H9 (cell line): ENCODE measurements around the gene ALDH2. TPM values are rescaled to one million over a fixed set of nuclear protein-coding genes. Genes with fewer than 3 reads are reported as not detected.

Experiments
- DNase-seq: peaks from one replicate; pipeline ENCODE4 v3.0.0-alpha.2; 2017
- H2AFZ ChIP-seq: one replicate; pipeline ENCODE4 v1.6.1; 2013; ENCODE audit warnings: mild to moderate bottlenecking, low read length, control low read depth, moderate library complexity
- H2AK5ac ChIP-seq: 2 replicates; pipeline ENCODE4 v1.6.1; 2013; ENCODE audit warnings: low read length, control low read depth, mixed read lengths; ENCODE audit not compliant: insufficient read length
- H2BK120ac ChIP-seq: one replicate; pipeline ENCODE4 v1.6.1; 2013; ENCODE audit warnings: low read depth, mild to moderate bottlenecking, low read length, control low read depth, inconsistent platforms; ENCODE audit not compliant: poor library complexity, severe bottlenecking
- H2BK12ac ChIP-seq: 2 replicates; pipeline ENCODE4 v1.6.1; 2013; ENCODE audit warnings: low read length, control low read depth, mixed read lengths, low read depth; ENCODE audit not compliant: insufficient read length
- H2BK15ac ChIP-seq: 2 replicates; pipeline ENCODE4 v1.6.1; 2013; ENCODE audit warnings: low read depth, low read length, control low read depth
- H2BK20ac ChIP-seq: one replicate; pipeline ENCODE4 v1.6.1; 2013; ENCODE audit warnings: low read depth, mild to moderate bottlenecking, low read length, control low read depth, inconsistent platforms; ENCODE audit not compliant: poor library complexity, severe bottlenecking
- H2BK5ac ChIP-seq: 2 replicates; pipeline ENCODE4 v1.6.1; 2013; ENCODE audit warnings: low read length, control low read depth, mixed read lengths; ENCODE audit not compliant: insufficient read length
- H3K14ac ChIP-seq: 2 replicates; pipeline ENCODE4 v1.6.1; 2013; ENCODE audit warnings: low read length, control low read depth; ENCODE audit not compliant: insufficient read depth
- H3K18ac ChIP-seq: 2 replicates; pipeline ENCODE4 v1.6.1; 2013; ENCODE audit warnings: low read depth, mild to moderate bottlenecking, mixed read lengths, low read length, control low read depth; ENCODE audit not compliant: insufficient read length
- H3K23ac ChIP-seq: 2 replicates; pipeline ENCODE4 v1.6.1; 2013; ENCODE audit warnings: low read length, control low read depth, mixed read lengths, low read depth; ENCODE audit not compliant: insufficient read length
- H3K23me2 ChIP-seq: 2 replicates; pipeline ENCODE4 v1.6.1; 2013; ENCODE audit warnings: low read depth, mild to moderate bottlenecking, mixed read lengths, low read length, control low read depth; ENCODE audit not compliant: insufficient read length, poor library complexity, severe bottlenecking
- H3K27ac ChIP-seq: 2 replicates; pipeline ENCODE4 v1.5.1; 2013; ENCODE audit warnings: low read length, control low read depth, mixed read lengths, low read depth; ENCODE audit not compliant: insufficient read length
- H3K27me3 ChIP-seq: 2 replicates; pipeline ENCODE4 v1.6.1; 2013; ENCODE audit warnings: low read length, control low read depth, inconsistent platforms; ENCODE audit not compliant: insufficient read depth
- H3K4ac ChIP-seq: 2 replicates; pipeline ENCODE4 v1.6.1; 2013; ENCODE audit warnings: low read depth, mild to moderate bottlenecking, control low read depth, inconsistent platforms, low read length, moderate library complexity
- H3K4me1 ChIP-seq: 2 replicates; pipeline ENCODE4 v1.6.1; 2013; ENCODE audit warnings: low read length, control low read depth, inconsistent platforms; ENCODE audit not compliant: insufficient read depth
- H3K4me2 ChIP-seq: 2 replicates; pipeline ENCODE4 v1.6.1; 2013; ENCODE audit warnings: low read length, control low read depth, mixed read lengths; ENCODE audit not compliant: insufficient read length, insufficient read depth
- H3K56ac ChIP-seq: 2 replicates; pipeline ENCODE4 v1.6.1; 2013; ENCODE audit warnings: low read depth, mild to moderate bottlenecking, mixed read lengths, low read length, control low read depth; ENCODE audit not compliant: insufficient read length
- H3K79me1 ChIP-seq: 2 replicates; pipeline ENCODE4 v1.6.1; 2013; ENCODE audit warnings: low read depth, mild to moderate bottlenecking, moderate library complexity, low read length, control low read depth, inconsistent platforms; ENCODE audit not compliant: insufficient read depth, poor library complexity, severe bottlenecking
- H3K79me2 ChIP-seq: 2 replicates; pipeline ENCODE4 v1.6.1; 2013; ENCODE audit warnings: low read length, control low read depth, inconsistent platforms; ENCODE audit not compliant: insufficient read depth
- H3K9ac ChIP-seq: 2 replicates; pipeline ENCODE4 v1.6.1; 2013; ENCODE audit warnings: low read length, control low read depth, mixed read lengths; ENCODE audit not compliant: insufficient read length; ENCODE audit errors: extremely low read depth
- H3K9me3 ChIP-seq: one replicate; pipeline ENCODE4 v1.6.1; 2013; ENCODE audit warnings: low read depth, low read length, inconsistent platforms; ENCODE audit not compliant: control insufficient read depth
- H3T11ph ChIP-seq: one replicate; pipeline ENCODE4 v1.6.1; 2013; ENCODE audit warnings: mild to moderate bottlenecking, low read length, control low read depth, inconsistent platforms
- H4K20me1 ChIP-seq: one replicate; pipeline ENCODE4 v1.6.1; 2013; ENCODE audit not compliant: control insufficient read depth, insufficient read length, insufficient read depth
- H4K5ac ChIP-seq: 2 replicates; pipeline ENCODE4 v1.6.1; 2013; ENCODE audit warnings: low read depth, mild to moderate bottlenecking, mixed read lengths, low read length, control low read depth; ENCODE audit not compliant: insufficient read length
- H4K8ac ChIP-seq: replicated peaks from 2 replicates; pipeline ENCODE4 v1.6.1; 2013; ENCODE audit warnings: low read length, control low read depth, mixed read lengths, low read depth; ENCODE audit not compliant: insufficient read length
- H4K91ac ChIP-seq: 2 replicates; pipeline ENCODE4 v1.6.1; 2013; ENCODE audit warnings: low read depth, mild to moderate bottlenecking, moderate library complexity, mixed read lengths, low read length, control low read depth; ENCODE audit not compliant: insufficient read length
- H3K27ac Mint-ChIP-seq, 3 experiments: 2 replicates in 2 of 3; 3 replicates in 1 of 3; pipeline ENCODE4 v1.8.0; 2020 to 2021; ENCODE audit warnings: mixed read lengths in 3 of 3, mild to moderate bottlenecking in 1 of 3, moderate library complexity in 1 of 3
- H3K27me3 Mint-ChIP-seq: 2 replicates; pipeline ENCODE4 v1.8.0; 2021; ENCODE audit warnings: low read depth, mild to moderate bottlenecking, moderate library complexity, mixed read lengths
- H3K36me3 Mint-ChIP-seq, 3 experiments: 2 replicates in 2 of 3; 3 replicates in 1 of 3; pipeline ENCODE4 v1.8.0; 2020 to 2021; ENCODE audit warnings: low read depth in 3 of 3, mixed read lengths in 3 of 3; ENCODE audit not compliant: insufficient read depth in 1 of 3
- H3K4me1 Mint-ChIP-seq, 2 experiments: 2 replicates each; pipeline ENCODE4 v1.8.0; 2020; ENCODE audit warnings: mixed read lengths in 2 of 2
- H3K4me3 Mint-ChIP-seq, 2 experiments: 2 replicates in 1 of 2; 3 replicates in 1 of 2; pipeline ENCODE4 v1.8.0; 2020 to 2021; ENCODE audit warnings: mild to moderate bottlenecking in 2 of 2, mixed read lengths in 2 of 2, moderate library complexity in 1 of 2
- H3K9me3 Mint-ChIP-seq, 2 experiments: 2 replicates in 1 of 2; 3 replicates in 1 of 2; pipeline ENCODE4 v1.8.0; 2020; ENCODE audit warnings: mild to moderate bottlenecking in 2 of 2, mixed read lengths in 2 of 2, moderate library complexity in 1 of 2
- whole genome bisulfite sequencing: extraction: QIAGEN DNeasy Blood & Tissue Kit; methylation state at CpG from one replicate; pipeline ENCODE4 v1.1.7; 2013; ENCODE audit warnings: missing lambda C conversion rate, low lambda C conversion rate, mixed read lengths; ENCODE audit not compliant: insufficient read length; ENCODE audit errors: extremely low coverage; 5-methylcytosine and 5-hydroxymethylcytosine counted together
- total RNA-seq: library from RNA; stranded (reverse); gene quantifications from 2 replicates; pipeline ENCODE4 v1.2.1, GENCODE V29; 2021
- TF ChIP-seq, protein P1 (sequence below): fragments of 200-600 bp; sonication (generic); conservative IDR thresholded peaks from 3 replicates; pipeline ENCODE4 v1.8.0; 2021; ENCODE audit warnings: antibody characterized with exemption, mild to moderate bottlenecking

ALDH2 gene
- total RNA-seq, 1 experiment from 2014 or later = 44.0 TPM

DNA sequence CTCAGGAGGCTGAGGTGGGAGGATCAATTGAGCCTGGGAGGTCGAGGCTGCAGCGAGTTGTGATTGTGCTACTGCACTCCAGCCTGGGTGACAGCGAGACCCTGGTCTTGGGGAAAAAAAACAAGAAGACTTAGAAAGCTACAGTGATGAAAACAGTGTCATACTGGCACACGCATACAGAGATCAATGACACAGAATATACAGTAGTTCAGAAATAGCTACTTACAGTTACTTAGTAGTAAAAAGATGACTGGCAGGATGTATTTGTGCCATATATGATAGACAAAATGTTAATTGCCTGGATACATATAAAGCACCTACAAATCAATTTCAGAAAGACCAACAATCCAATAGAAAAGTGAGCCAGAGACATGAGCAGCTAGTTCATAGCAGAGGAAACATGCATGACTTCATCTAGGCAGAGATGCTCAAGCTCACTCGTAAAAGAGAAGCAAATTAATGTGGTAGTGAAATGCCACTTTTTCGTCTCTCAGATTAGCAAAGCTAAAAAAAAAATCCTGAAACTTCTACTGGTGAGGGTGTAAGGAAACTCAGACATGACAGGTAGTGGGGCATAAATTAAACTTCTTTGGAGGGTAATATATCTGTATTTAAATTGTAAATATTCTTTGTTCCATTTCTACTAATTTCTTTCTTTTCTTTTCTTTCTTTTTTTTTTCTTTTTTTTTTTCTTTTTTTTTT, 2.5 kb upstream of the ALDH2 start:
- Histone ChIP-seq H3K23me2 (peaks cover 5% of the 10 kb centered on the region), H3K56ac (no peak overlapping the region), H2BK120ac (no peak overlapping the region), H4K91ac (no peak overlapping the region), H3K79me2 (no peaks in the 10 kb centered on the region), H3K14ac (no peak overlapping the region), H2AFZ (no peak overlapping the region), H3K4ac (no peak overlapping the region), H2BK5ac (no peak overlapping the region), H3K4me2 (no peak overlapping the region), H4K8ac (no peak overlapping the region), H2BK12ac (no peak overlapping the region), H3K23ac (no peak overlapping the region), H2BK20ac (no peak overlapping the region), H3T11ph (no peak overlapping the region), H3K27me3 (no peaks in the 10 kb centered on the region; the same call in 1 of the 2 replicates), H4K20me1 (no peaks in the 10 kb centered on the region), H3K27ac (no peak overlapping the region), H3K18ac (no peak overlapping the region), H3K9me3 (no peaks in the 10 kb centered on the region), H3K9ac (no peak overlapping the region), H4K5ac (no peak overlapping the region), H3K79me1 (no peaks in the 10 kb centered on the region), H2AK5ac (no peak overlapping the region), H3K4me1 (0 out of 2 replicates have a peak, but pooled peaks cover 3% of the 10 kb centered on the region), H2BK15ac (no peak overlapping the region)
- WGBS = no CpG with 5 or more reads among the region's 6 CpGs
- Mint-ChIP-seq H3K27ac (no peak overlapping the region), H3K9me3 (peaks cover 3 to 7% of the 10 kb centered on the region in 2 experiments), H3K36me3 (peaks cover 3 to 5% (median 4%) of the 10 kb centered on the region in 3 experiments; a peak in 6 of 7 replicates), H3K27me3 (peaks cover 14% of the 10 kb centered on the region), H3K4me3 (no peak overlapping the region), H3K4me1 (peaks cover 29 to 31% of the 10 kb centered on the region in 2 experiments)
- TF ChIP-seq, protein P1, sequence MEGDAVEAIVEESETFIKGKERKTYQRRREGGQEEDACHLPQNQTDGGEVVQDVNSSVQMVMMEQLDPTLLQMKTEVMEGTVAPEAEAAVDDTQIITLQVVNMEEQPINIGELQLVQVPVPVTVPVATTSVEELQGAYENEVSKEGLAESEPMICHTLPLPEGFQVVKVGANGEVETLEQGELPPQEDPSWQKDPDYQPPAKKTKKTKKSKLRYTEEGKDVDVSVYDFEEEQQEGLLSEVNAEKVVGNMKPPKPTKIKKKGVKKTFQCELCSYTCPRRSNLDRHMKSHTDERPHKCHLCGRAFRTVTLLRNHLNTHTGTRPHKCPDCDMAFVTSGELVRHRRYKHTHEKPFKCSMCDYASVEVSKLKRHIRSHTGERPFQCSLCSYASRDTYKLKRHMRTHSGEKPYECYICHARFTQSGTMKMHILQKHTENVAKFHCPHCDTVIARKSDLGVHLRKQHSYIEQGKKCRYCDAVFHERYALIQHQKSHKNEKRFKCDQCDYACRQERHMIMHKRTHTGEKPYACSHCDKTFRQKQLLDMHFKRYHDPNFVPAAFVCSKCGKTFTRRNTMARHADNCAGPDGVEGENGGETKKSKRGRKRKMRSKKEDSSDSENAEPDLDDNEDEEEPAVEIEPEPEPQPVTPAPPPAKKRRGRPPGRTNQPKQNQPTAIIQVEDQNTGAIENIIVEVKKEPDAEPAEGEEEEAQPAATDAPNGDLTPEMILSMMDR = no peak
- no peak for DNase-seq
